GM23338 (cell line): Measurements from ENCODE around the gene ZFYVE28. TPM values are rescaled to one million over a fixed set of nuclear protein-coding genes. Genes with fewer than 3 reads are reported as not detected.

Experiments
- ATAC-seq: fragments of 200-7000 bp; cut with Tn5 transposase; 3 replicates; pipeline ENCODE4 v1.9.1; 2020
- DNase-seq: peaks from one replicate; pipeline ENCODE4 v3.0.0-alpha.2; 2015; ENCODE audit warnings: low spot score
- H2AFZ ChIP-seq: fragments of 200-600 bp; sonication (generic); 2 replicates; pipeline ENCODE4 v1.8.0; 2016; ENCODE audit warnings: antibody characterized with exemption, mild to moderate bottlenecking, moderate library complexity
- H3F3A ChIP-seq: fragments of 200-600 bp; sonication (generic); replicated peaks from 2 replicates; pipeline ENCODE4 v1.8.0; 2017; ENCODE audit warnings: antibody characterized with exemption, mixed run types, low read depth
- H3K27ac ChIP-seq: fragments of 200-600 bp; sonication (generic); 2 replicates; pipeline ENCODE4 v1.6.1; 2016; ENCODE audit warnings: low read depth
- H3K27me3 ChIP-seq: fragments of 200-600 bp; sonication (generic); 2 replicates; pipeline ENCODE4 v1.8.0; 2016; ENCODE audit warnings: mild to moderate bottlenecking, mixed run types, moderate library complexity; ENCODE audit not compliant: insufficient read depth
- H3K36me3 ChIP-seq: fragments of 200-600 bp; sonication (generic); 2 replicates; pipeline ENCODE4 v1.8.0; 2016; ENCODE audit warnings: mild to moderate bottlenecking; ENCODE audit not compliant: insufficient read depth
- H3K4me1 ChIP-seq: fragments of 200-600 bp; sonication (generic); 2 replicates; pipeline ENCODE4 v1.8.0; 2016; ENCODE audit warnings: mild to moderate bottlenecking, moderate library complexity; ENCODE audit not compliant: insufficient read depth
- H3K4me2 ChIP-seq: fragments of 200-600 bp; sonication (generic); 2 replicates; pipeline ENCODE4 v1.7.1; 2017; ENCODE audit warnings: mixed run types
- H3K4me3 ChIP-seq: fragments of 200-600 bp; sonication (generic); 2 replicates; pipeline ENCODE4 v1.6.1; 2016; ENCODE audit warnings: mixed run types
- H3K79me2 ChIP-seq: fragments of 200-600 bp; sonication (generic); replicated peaks from 2 replicates; pipeline ENCODE4 v1.8.0; 2017; ENCODE audit warnings: mild to moderate bottlenecking; ENCODE audit not compliant: insufficient read depth
- H3K9me2 ChIP-seq: fragments of 200-600 bp; sonication (generic); 2 replicates; pipeline ENCODE4 v1.8.0; 2017; ENCODE audit not compliant: insufficient read depth
- H4K20me1 ChIP-seq: fragments of 200-600 bp; sonication (generic); replicated peaks from 2 replicates; pipeline ENCODE4 v1.8.0; 2017; ENCODE audit warnings: mild to moderate bottlenecking; ENCODE audit not compliant: insufficient read depth
- H3K27ac Mint-ChIP-seq: 2 replicates; pipeline ENCODE4 v1.8.0; 2020; ENCODE audit warnings: inconsistent platforms, mild to moderate bottlenecking, moderate library complexity, mixed read lengths
- H3K27me3 Mint-ChIP-seq: 3 replicates; pipeline ENCODE4 v1.8.0; 2022; ENCODE audit warnings: low read depth, mild to moderate bottlenecking, moderate library complexity, mixed read lengths, inconsistent platforms; ENCODE audit not compliant: insufficient read depth, poor library complexity
- H3K36me3 Mint-ChIP-seq: 3 replicates; pipeline ENCODE4 v1.8.0; 2021; ENCODE audit warnings: low read depth, mild to moderate bottlenecking, inconsistent platforms, moderate library complexity, mixed read lengths
- H3K4me1 Mint-ChIP-seq: 3 replicates; pipeline ENCODE4 v1.8.0; 2020; ENCODE audit warnings: mild to moderate bottlenecking, inconsistent platforms, mixed read lengths
- H3K4me3 Mint-ChIP-seq: 3 replicates; pipeline ENCODE4 v1.8.0; 2021; ENCODE audit warnings: moderate library complexity, mild to moderate bottlenecking, inconsistent platforms, mixed read lengths
- H3K9me3 Mint-ChIP-seq: 3 replicates; pipeline ENCODE4 v1.8.0; 2020; ENCODE audit warnings: moderate library complexity, mild to moderate bottlenecking, inconsistent platforms, mixed read lengths
- CTCF ChIP-seq, 2 experiments: fragments of 200-600 bp in 1 of 2; sonication (generic) in 1 of 2; conservative IDR thresholded peaks; 2 replicates each; pipeline versions ENCODE4 v1.5.1 to v1.6.1; 2016 to 2017; ENCODE audit warnings: antibody characterized with exemption in 2 of 2, low read depth in 2 of 2, mild to moderate bottlenecking in 2 of 2, moderate library complexity in 1 of 2
- ETS1 ChIP-seq: IDR thresholded peaks from 2 replicates; pipeline ENCODE4 v1.6.1; 2016; ENCODE audit warnings: antibody characterized with exemption
- EZH2 ChIP-seq: fragments of 200-600 bp; sonication (generic); IDR thresholded peaks from one replicate; pipeline ENCODE4 v1.8.0; 2017; ENCODE audit warnings: antibody characterized with exemption, mild to moderate bottlenecking, low read depth; ENCODE audit not compliant: unreplicated experiment
- EZH2phosphoT487 ChIP-seq: fragments of 200-600 bp; sonication (generic); IDR thresholded peaks from one replicate; pipeline ENCODE4 v1.8.1; 2018; ENCODE audit warnings: antibody characterized with exemption; ENCODE audit not compliant: unreplicated experiment
- JUNB ChIP-seq: IDR thresholded peaks from one replicate; pipeline ENCODE4 v1.6.1; 2016; ENCODE audit warnings: antibody characterized with exemption; ENCODE audit not compliant: unreplicated experiment
- NANOG ChIP-seq: IDR thresholded peaks from 2 replicates; pipeline ENCODE4 v1.6.1; 2016; ENCODE audit warnings: antibody characterized with exemption, borderline replicate concordance
- POLR2AphosphoS5 ChIP-seq: IDR thresholded peaks from 2 replicates; pipeline ENCODE4 v1.6.1; 2016; ENCODE audit warnings: antibody characterized with exemption, low read depth
- REST ChIP-seq: IDR thresholded peaks from one replicate; pipeline ENCODE4 v1.6.1; 2018; ENCODE audit warnings: antibody characterized with exemption; ENCODE audit not compliant: unreplicated experiment
- STAT1 ChIP-seq: IDR thresholded peaks from one replicate; pipeline ENCODE4 v1.6.1; 2016; ENCODE audit warnings: antibody characterized with exemption; ENCODE audit not compliant: unreplicated experiment
- ZNF331 ChIP-seq: fragments of 250-450 bp; sonication (Bioruptor Pico); IDR thresholded peaks from 2 replicates; pipeline ENCODE4 v1.5.0; 2020; ENCODE audit warnings: low read depth, mild to moderate bottlenecking, moderate library complexity
- ZNF462 ChIP-seq: fragments of 250-450 bp; sonication (Bioruptor Pico); IDR thresholded peaks from 2 replicates; pipeline ENCODE4 v1.5.0; 2020; ENCODE audit warnings: mild to moderate bottlenecking, moderate library complexity
- polyA plus RNA-seq: library from polyadenylated mRNA; unstranded; fragments of >200 nt; fragmentation: Nextera tagmentation; extraction: Ambion mirVana; gene quantifications from 2 replicates; pipeline ENCODE4 v1.2.1, GENCODE V29; 2016
- total RNA-seq: library from RNA; depleted of rRNA; stranded (reverse); fragments of >200 nt; shearing (Covaris generic); gene quantifications from 2 replicates; pipeline ENCODE4 v1.2.3, GENCODE V29; 2014

Gene ZFYVE28
- total and polyA plus RNA-seq, 2 experiments from 2014 or later = 2.6 to 4.6 TPM

GRCh38 chr4:2264481-2265041, 153.9 kb downstream of the ZFYVE28 start (continued):
- TF ChIP-seq ZNF462 (CRISPR knock-in tag) (no peak), POLR2AphosphoS5 (no peak)

GRCh38 chr4:2263926-2264321, 154.5 kb downstream of the ZFYVE28 start:
- no peak overlapping the region for H2AFZ ChIP-seq
- no peaks in the 10 kb centered on the region for H3K79me2 ChIP-seq
- H3K4me2 ChIP-seq = no peak overlapping the region
- ATAC-seq (no peak), DNase-seq (no peak)
- no peaks in the 10 kb centered on the region for H3K36me3 Mint-ChIP-seq
- no peaks in the 10 kb centered on the region for H3K9me3 Mint-ChIP-seq
- H3K4me3 Mint-ChIP-seq = no peak overlapping the region
- H4K20me1 ChIP-seq = no peaks in the 10 kb centered on the region
- H3K27ac ChIP-seq = no peak overlapping the region
- no peaks in the 10 kb centered on the region for H3K36me3 ChIP-seq
- no peaks in the 10 kb centered on the region for H3F3A ChIP-seq
- peaks cover 1% of the 10 kb centered on the region; the same call in 1 of the 2 replicates for H3K4me1 ChIP-seq
- H3K27ac Mint-ChIP-seq = no peak overlapping the region
- peaks cover 3% of the 10 kb centered on the region for H3K27me3 Mint-ChIP-seq
- no peaks in the 10 kb centered on the region for H3K9me2 ChIP-seq
- peaks cover 15% of the 10 kb centered on the region; the same call in 2 of the 3 replicates for H3K4me1 Mint-ChIP-seq
- 0 out of 2 replicates have a peak, but pooled peaks cover 4% of the 10 kb centered on the region for H3K27me3 ChIP-seq
- no peak overlapping the region for H3K4me3 ChIP-seq
- TF ChIP-seq EZH2phosphoT487 (no peak), JUNB (no peak), ZNF331 (CRISPR knock-in tag) (no peak), POLR2AphosphoS5 (no peak), ETS1 (no peak), REST (no peak), EZH2 (no peak), CTCF (conservative IDR thresholded peaks at IDR 0.05; ENCODE audit: low read depth in 2 of 2) (no peak), NANOG (no peak), STAT1 (no peak)
